Measurements from ENCODE around the gene PLCB3. TPM values are rescaled to one million over a fixed set of nuclear protein-coding genes. Genes with fewer than 3 reads are reported as not detected.

Gene PLCB3
- total RNA-seq, 4 donors from 2014 or later, result 16.2 to 33.2 (median 25.1) TPM

DNA sequence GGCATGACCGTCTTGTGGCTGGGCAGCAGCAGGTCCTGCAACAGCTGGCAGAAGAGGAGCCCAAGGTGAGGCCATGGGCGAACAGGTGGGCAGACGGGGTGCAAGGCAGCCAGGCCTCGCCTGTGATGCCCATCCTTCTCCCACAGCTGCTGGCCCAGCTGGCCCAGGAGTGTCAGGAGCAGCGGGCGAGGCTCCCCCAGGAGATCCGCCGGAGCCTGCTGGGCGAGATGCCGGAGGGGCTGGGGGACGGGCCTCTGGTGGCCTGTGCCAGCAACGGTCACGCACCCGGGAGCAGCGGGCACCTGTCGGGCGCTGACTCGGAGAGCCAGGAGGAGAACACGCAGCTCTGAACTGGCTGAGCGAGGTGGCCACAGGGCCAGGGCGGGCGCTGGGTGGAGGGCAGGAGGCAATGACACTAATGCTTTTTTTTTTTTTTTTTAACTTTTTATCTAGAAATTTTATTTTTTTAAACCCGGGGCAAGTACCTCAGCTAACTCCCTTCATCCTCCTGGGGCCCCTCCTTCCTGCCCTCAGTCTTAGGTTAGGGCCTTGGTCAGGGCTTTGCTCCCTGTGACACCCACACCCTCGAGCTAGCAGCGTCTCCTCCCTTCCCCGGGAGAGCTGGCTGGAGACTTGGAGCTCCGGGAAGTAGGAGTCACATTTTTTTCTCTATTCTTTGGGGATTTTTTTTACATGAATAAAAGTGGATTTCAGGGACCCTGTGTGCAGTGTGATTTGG lies 16.0 kb downstream of the PLCB3 start:
- no peak for ATAC-seq
- peak overlapping the region in 3 of 4 donors; percentile 91 to 97 (median 93) for H3K27ac ChIP-seq
- WGBS, 2 donors (ENCODE audit: low coverage in 1 of 2), result 70 to 74% methylated on average over 7 to 12 of the region's 27 CpGs
- no peaks in the 10 kb centered on the region for H3K9me3 ChIP-seq
- peaks cover 0 to 33% (median 19%) of the 10 kb centered on the region in 3 donors for H3K4me1 ChIP-seq
- TF ChIP-seq POLR2AphosphoS5 (IDR thresholded peaks at IDR 0.05) (no peak), EP300 (IDR thresholded peaks at IDR 0.05) (no peak), POLR2A (IDR thresholded peaks at IDR 0.05) (no peak)
- TF ChIP-seq, protein P1, sequence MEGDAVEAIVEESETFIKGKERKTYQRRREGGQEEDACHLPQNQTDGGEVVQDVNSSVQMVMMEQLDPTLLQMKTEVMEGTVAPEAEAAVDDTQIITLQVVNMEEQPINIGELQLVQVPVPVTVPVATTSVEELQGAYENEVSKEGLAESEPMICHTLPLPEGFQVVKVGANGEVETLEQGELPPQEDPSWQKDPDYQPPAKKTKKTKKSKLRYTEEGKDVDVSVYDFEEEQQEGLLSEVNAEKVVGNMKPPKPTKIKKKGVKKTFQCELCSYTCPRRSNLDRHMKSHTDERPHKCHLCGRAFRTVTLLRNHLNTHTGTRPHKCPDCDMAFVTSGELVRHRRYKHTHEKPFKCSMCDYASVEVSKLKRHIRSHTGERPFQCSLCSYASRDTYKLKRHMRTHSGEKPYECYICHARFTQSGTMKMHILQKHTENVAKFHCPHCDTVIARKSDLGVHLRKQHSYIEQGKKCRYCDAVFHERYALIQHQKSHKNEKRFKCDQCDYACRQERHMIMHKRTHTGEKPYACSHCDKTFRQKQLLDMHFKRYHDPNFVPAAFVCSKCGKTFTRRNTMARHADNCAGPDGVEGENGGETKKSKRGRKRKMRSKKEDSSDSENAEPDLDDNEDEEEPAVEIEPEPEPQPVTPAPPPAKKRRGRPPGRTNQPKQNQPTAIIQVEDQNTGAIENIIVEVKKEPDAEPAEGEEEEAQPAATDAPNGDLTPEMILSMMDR (IDR thresholded peaks at IDR 0.05), result no peak
- no peak overlapping the region for H3K4me3 ChIP-seq
- H3K36me3 ChIP-seq, result peaks cover 0 to 50% of the 10 kb centered on the region in 2 donors
- no peaks in the 10 kb centered on the region for H3K27me3 ChIP-seq

DNA sequence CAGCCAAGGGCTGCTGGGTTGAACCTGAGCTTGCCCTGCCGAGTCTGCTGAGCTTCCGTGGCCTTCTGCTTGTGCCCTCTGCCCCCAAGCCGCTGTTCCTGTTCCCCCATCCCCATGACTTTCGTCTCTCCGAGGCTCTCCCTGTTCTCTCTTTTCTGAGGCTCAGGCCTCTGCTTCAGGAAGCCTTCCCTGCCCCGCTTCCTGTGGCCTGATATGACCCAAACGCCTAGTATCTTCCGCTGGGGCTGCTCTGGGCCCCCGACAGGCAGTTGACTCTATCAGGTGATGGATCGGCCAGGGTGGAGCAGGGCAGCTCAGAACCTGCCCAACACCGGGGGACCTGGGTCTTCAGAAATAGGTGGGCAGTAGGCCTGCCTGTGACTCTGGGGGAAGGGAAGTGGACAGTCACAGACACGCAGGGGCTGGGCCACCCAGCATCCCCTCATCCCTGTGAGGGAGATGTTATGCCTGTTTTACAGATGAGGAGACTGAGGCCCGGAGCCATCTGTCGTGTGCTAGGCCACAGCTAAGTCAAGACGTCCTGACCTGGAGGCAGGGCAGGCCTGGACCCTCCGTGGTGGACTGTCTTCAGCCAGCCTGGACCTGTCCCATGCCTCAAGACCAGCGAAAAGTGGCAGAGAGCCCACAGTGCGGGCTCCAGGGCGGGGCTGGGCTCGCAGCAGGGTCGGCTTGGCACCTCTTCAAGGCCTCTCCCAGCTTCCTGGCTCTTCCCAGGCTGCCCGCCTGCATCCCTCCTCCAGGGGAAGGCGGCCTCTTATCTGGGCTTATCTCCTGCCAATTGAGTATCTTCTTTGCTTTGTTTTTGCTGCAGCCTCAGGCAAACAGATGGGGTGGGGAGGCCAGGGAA lies 16.9 kb downstream of the PLCB3 start:
- Histone ChIP-seq H3K36me3 (peaks cover 0 to 42% of the 10 kb centered on the region in 2 donors), H3K4me1 (peaks cover 0 to 38% (median 19%) of the 10 kb centered on the region in 3 donors), H3K27me3 (no peaks in the 10 kb centered on the region), H3K4me3 (peak overlapping the region; percentile 70 to 81), H3K27ac (peak overlapping the region; percentile 82 to 97 (median 92)), H3K9me3 (no peaks in the 10 kb centered on the region)
- no peak for ATAC-seq
- 35% methylated on average over 5 of the region's 23 CpGs; no CpG with 5 or more reads in 1 of the 2 donors for WGBS, 2 donors (ENCODE audit: low coverage in 1 of 2)
- TF ChIP-seq POLR2AphosphoS5 (IDR thresholded peaks at IDR 0.05), result no peak
- TF ChIP-seq POLR2A (IDR thresholded peaks at IDR 0.05), result no peak
- TF ChIP-seq EP300 (IDR thresholded peaks at IDR 0.05), result no peak
- TF ChIP-seq, protein P1 (IDR thresholded peaks at IDR 0.05), result no peak

DNA sequence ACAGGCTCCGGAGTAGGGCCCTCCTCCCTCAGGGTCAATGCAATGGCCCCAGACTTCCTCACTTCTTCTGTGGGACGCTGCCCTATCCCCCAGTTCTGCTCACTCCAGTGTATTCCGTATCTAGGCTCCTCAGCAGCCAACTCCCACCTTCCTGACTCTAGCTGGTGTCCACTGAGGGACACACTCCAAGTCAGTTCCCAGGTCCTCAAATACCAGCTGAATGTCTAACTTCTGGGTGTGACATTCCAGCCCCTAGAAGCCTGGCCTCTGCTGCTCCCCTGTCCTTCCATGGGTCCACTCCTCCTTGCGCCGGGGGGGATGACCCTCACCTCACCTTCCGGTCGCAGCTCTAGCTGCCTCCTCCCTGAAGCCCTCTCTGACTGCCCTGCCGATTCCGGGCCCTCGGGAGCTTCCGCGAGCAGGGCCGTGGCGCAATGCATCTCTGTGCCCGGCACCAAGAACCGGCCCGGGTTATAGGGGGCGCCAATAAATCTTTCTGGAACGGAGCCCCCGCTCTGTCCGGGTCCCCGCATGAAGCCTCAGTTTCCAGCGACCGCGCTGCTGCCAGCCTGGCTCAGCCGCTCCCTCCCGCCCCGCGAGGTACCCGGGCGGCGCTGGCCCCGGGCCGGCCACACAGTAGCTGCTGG lies 17.7 kb downstream of the PLCB3 start:
- Histone ChIP-seq H3K4me3 (peak overlapping the region; percentile 70 to 81), H3K4me1 (peaks cover 0 to 38% (median 19%) of the 10 kb centered on the region in 3 donors), H3K27me3 (no peaks in the 10 kb centered on the region), H3K27ac (peak overlapping the region; percentile 82 to 97 (median 92)), H3K9me3 (no peaks in the 10 kb centered on the region), H3K36me3 (peaks cover 0 to 34% of the 10 kb centered on the region in 2 donors)
- ATAC-seq, result peak; percentile 25
- TF ChIP-seq EP300 (IDR thresholded peaks at IDR 0.05) (no peak), POLR2AphosphoS5 (IDR thresholded peaks at IDR 0.05) (no peak), POLR2A (IDR thresholded peaks at IDR 0.05) (no peak)
- TF ChIP-seq, protein P1 (IDR thresholded peaks at IDR 0.05), result no peak
- 0% methylated on average over 16 of the region's 34 CpGs; no CpG with 5 or more reads in 1 of the 2 donors for WGBS, 2 donors (ENCODE audit: low coverage in 1 of 2)

DNA sequence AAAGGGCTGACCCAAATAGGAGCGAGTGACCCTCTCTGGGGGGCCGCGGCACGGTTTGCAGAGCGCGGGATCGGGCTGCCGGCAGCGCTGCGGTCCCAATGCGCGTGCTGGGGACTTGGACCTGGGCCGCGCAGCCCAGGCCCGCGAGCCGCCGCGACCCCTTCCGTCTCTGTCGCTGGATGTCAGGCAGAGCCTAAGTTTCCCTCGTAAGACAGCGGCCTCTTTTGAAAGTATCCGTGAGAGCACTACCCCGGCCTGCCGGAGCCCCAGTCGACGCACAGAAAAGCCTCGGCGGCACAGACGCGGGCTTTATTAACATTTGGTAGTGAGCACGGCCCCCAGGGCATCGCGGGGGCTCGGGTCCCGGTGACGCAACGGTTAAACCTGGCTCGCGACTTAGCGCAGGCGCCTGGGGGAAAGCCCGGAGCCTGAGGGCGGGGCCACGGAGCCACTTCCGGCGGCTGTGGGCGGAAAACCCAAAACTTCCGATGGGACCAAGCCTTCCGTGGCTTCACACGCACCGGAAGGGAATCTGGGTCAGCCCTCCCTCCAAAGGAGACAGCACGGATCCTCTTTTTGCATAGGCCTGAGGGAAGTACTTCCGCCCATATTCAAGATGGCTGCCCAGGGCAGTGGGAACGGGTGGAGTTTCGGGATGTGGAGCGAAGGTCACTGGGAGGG lies 18.4 kb downstream of the PLCB3 start:
- H3K36me3 ChIP-seq, result peaks cover 0 to 27% of the 10 kb centered on the region in 2 donors
- peak overlapping the region; percentile 91 to 97 (median 94) for H3K27ac ChIP-seq
- H3K4me3 ChIP-seq, result peak overlapping the region; percentile 70 to 96
- TF ChIP-seq POLR2AphosphoS5 (IDR thresholded peaks at IDR 0.05), result peak; percentile 91
- TF ChIP-seq POLR2A (IDR thresholded peaks at IDR 0.05), result peak; percentile 48 to 49
- TF ChIP-seq EP300 (IDR thresholded peaks at IDR 0.05), result no peak
- TF ChIP-seq, protein P1 (IDR thresholded peaks at IDR 0.05), result peak in 3 of 4 experiments; percentile 7 to 37 (median 14)
- H3K27me3 ChIP-seq, result no peaks in the 10 kb centered on the region
- no peaks in the 10 kb centered on the region for H3K9me3 ChIP-seq
- ATAC-seq, result peak; percentile 92
- 7% methylated on average over 3 of the region's 58 CpGs; no CpG with 5 or more reads in 1 of the 2 donors for WGBS, 2 donors (ENCODE audit: low coverage in 1 of 2)
- H3K4me1 ChIP-seq, result peaks cover 0 to 38% (median 19%) of the 10 kb centered on the region in 3 donors
